ENCODE data around the gene LAMA1.
"Not testable (repeated sequence)": the region's sequence is repeated elsewhere in the genome, so short reads cannot be mapped to it uniquely, and the experiment has no call there.

LAMA1 gene

GRCh38 chr18:7144921-7145320 is 27.3 kb upstream of the LAMA1 start:
- not testable (repeated sequence) for H3K9me3 ChIP-seq (ENCODE audit: control insufficient read depth in 2 of 2, low read length in 2 of 2); H3K36me3 ChIP-seq (ENCODE audit: control insufficient read depth in 2 of 2, insufficient read depth in 2 of 2, low read length in 2 of 2); H3K4me3 ChIP-seq (ENCODE audit: low read length in 2 of 2); H3K27me3 ChIP-seq (ENCODE audit: control insufficient read depth in 1 of 2, insufficient read depth in 2 of 2, low read length in 2 of 2); H3K27ac ChIP-seq (ENCODE audit: low read length); H3K4me1 ChIP-seq (ENCODE audit: control insufficient read depth, insufficient read depth, low read length); H3K9ac ChIP-seq (ENCODE audit: low read length in 2 of 2)

GRCh38 chr18:7141287-7141686 is 23.7 kb upstream of the LAMA1 start:
- Histone ChIP-seq H3K36me3 (ENCODE audit: control insufficient read depth in 2 of 2, insufficient read depth in 2 of 2, low read length in 2 of 2) (no peaks in the 10 kb centered on the region), H3K27me3 (ENCODE audit: control insufficient read depth in 1 of 2, insufficient read depth in 2 of 2, low read length in 2 of 2) (no peaks in the 10 kb centered on the region), H3K4me3 (ENCODE audit: low read length in 2 of 2) (no peak overlapping the region), H3K9ac (ENCODE audit: low read length in 2 of 2) (no peak overlapping the region), H3K27ac (ENCODE audit: low read length) (no peak overlapping the region), H3K9me3 (ENCODE audit: control insufficient read depth in 2 of 2, low read length in 2 of 2) (peaks cover 0 to 2% of the 10 kb centered on the region in 2 donors), H3K4me1 (ENCODE audit: control insufficient read depth, insufficient read depth, low read length) (no peaks in the 10 kb centered on the region)

GRCh38 chr18:7139409-7139808 is 21.8 kb upstream of the LAMA1 start:
- H3K9me3 ChIP-seq (ENCODE audit: control insufficient read depth in 2 of 2, low read length in 2 of 2), result peaks cover 0 to 2% of the 10 kb centered on the region in 2 donors
- H3K27me3 ChIP-seq (ENCODE audit: control insufficient read depth in 1 of 2, insufficient read depth in 2 of 2, low read length in 2 of 2), result no peaks in the 10 kb centered on the region
- H3K4me3 ChIP-seq (ENCODE audit: low read length in 2 of 2), result no peak overlapping the region
- H3K27ac ChIP-seq (ENCODE audit: low read length), result no peak overlapping the region
- no peaks in the 10 kb centered on the region for H3K36me3 ChIP-seq (ENCODE audit: control insufficient read depth in 2 of 2, insufficient read depth in 2 of 2, low read length in 2 of 2)
- H3K4me1 ChIP-seq (ENCODE audit: control insufficient read depth, insufficient read depth, low read length), result no peaks in the 10 kb centered on the region
- H3K9ac ChIP-seq (ENCODE audit: low read length in 2 of 2), result no peak overlapping the region

GRCh38 chr18:7133181-7133580 is 15.6 kb upstream of the LAMA1 start:
- no peak overlapping the region for H3K9ac ChIP-seq (ENCODE audit: low read length in 2 of 2)

GRCh38 chr18:7132356-7133150 is 15.0 kb upstream of the LAMA1 start:
- Histone ChIP-seq H3K27ac (ENCODE audit: low read length) (no peak overlapping the region), H3K9me3 (ENCODE audit: control insufficient read depth in 2 of 2, low read length in 2 of 2) (no peaks in the 10 kb centered on the region), H3K27me3 (ENCODE audit: control insufficient read depth in 1 of 2, insufficient read depth in 2 of 2, low read length in 2 of 2) (peaks cover 0 to 3% of the 10 kb centered on the region in 2 donors), H3K4me3 (ENCODE audit: low read length in 2 of 2) (no peak overlapping the region), H3K9ac (ENCODE audit: low read length in 2 of 2) (no peak overlapping the region), H3K4me1 (ENCODE audit: control insufficient read depth, insufficient read depth, low read length) (no peaks in the 10 kb centered on the region), H3K36me3 (ENCODE audit: control insufficient read depth in 2 of 2, insufficient read depth in 2 of 2, low read length in 2 of 2) (no peaks in the 10 kb centered on the region)

More at GRCh38 chr18:7133181-7133580, 15.6 kb upstream of the LAMA1 start:
- no peaks in the 10 kb centered on the region for H3K36me3 ChIP-seq (ENCODE audit: control insufficient read depth in 2 of 2, insufficient read depth in 2 of 2, low read length in 2 of 2)
- no peaks in the 10 kb centered on the region for H3K27me3 ChIP-seq (ENCODE audit: control insufficient read depth in 1 of 2, insufficient read depth in 2 of 2, low read length in 2 of 2)
- no peak overlapping the region for H3K27ac ChIP-seq (ENCODE audit: low read length)
- H3K4me1 ChIP-seq (ENCODE audit: control insufficient read depth, insufficient read depth, low read length), result no peaks in the 10 kb centered on the region
- no peaks in the 10 kb centered on the region for H3K9me3 ChIP-seq (ENCODE audit: control insufficient read depth in 2 of 2, low read length in 2 of 2)
- H3K4me3 ChIP-seq (ENCODE audit: low read length in 2 of 2), result no peak overlapping the region

- Histone ChIP-seq H3K9ac (ENCODE audit: low read length in 2 of 2) (no peak overlapping the region), H3K9me3 (ENCODE audit: control insufficient read depth in 2 of 2, low read length in 2 of 2) (no peaks in the 10 kb centered on the region), H3K36me3 (ENCODE audit: control insufficient read depth in 2 of 2, insufficient read depth in 2 of 2, low read length in 2 of 2) (no peaks in the 10 kb centered on the region), H3K27ac (ENCODE audit: low read length) (no peak overlapping the region), H3K27me3 (ENCODE audit: control insufficient read depth in 1 of 2, insufficient read depth in 2 of 2, low read length in 2 of 2) (peaks cover 0 to 6% of the 10 kb centered on the region in 2 donors), H3K4me1 (ENCODE audit: control insufficient read depth, insufficient read depth, low read length) (peaks cover 2% of the 10 kb centered on the region), H3K4me3 (ENCODE audit: low read length in 2 of 2) (no peak overlapping the region)
Measured at GRCh38 chr18:7122376-7122775, 4.8 kb upstream of the LAMA1 start.

GRCh38 chr18:7116792-7117389 is 706 bp downstream of the LAMA1 start:
- Histone ChIP-seq H3K27me3 (ENCODE audit: control insufficient read depth in 1 of 2, insufficient read depth in 2 of 2, low read length in 2 of 2) (peaks cover 23 to 44% of the 10 kb centered on the region in 2 donors), H3K9me3 (ENCODE audit: control insufficient read depth in 2 of 2, low read length in 2 of 2) (no peaks in the 10 kb centered on the region), H3K27ac (ENCODE audit: low read length) (no peak overlapping the region)

GRCh38 chr18:7116001-7116730 is 1.4 kb downstream of the LAMA1 start:
- no peak overlapping the region for H3K27ac ChIP-seq (ENCODE audit: low read length)
- no peak overlapping the region for H3K9ac ChIP-seq (ENCODE audit: low read length in 2 of 2)
- peak overlapping the region; percentile 63 to 68 for H3K4me3 ChIP-seq (ENCODE audit: low read length in 2 of 2)
- H3K36me3 ChIP-seq (ENCODE audit: control insufficient read depth in 2 of 2, insufficient read depth in 2 of 2, low read length in 2 of 2), result no peaks in the 10 kb centered on the region
- peaks cover 16% of the 10 kb centered on the region for H3K4me1 ChIP-seq (ENCODE audit: control insufficient read depth, insufficient read depth, low read length)
- no peaks in the 10 kb centered on the region for H3K9me3 ChIP-seq (ENCODE audit: control insufficient read depth in 2 of 2, low read length in 2 of 2)
- H3K27me3 ChIP-seq (ENCODE audit: control insufficient read depth in 1 of 2, insufficient read depth in 2 of 2, low read length in 2 of 2), result peaks cover 25 to 44% of the 10 kb centered on the region in 2 donors

More at GRCh38 chr18:7116792-7117389, 706 bp downstream of the LAMA1 start:
- Histone ChIP-seq H3K9ac (ENCODE audit: low read length in 2 of 2) (no peak overlapping the region), H3K36me3 (ENCODE audit: control insufficient read depth in 2 of 2, insufficient read depth in 2 of 2, low read length in 2 of 2) (no peaks in the 10 kb centered on the region), H3K4me3 (ENCODE audit: low read length in 2 of 2) (peak overlapping the region; percentile 63 to 68), H3K4me1 (ENCODE audit: control insufficient read depth, insufficient read depth, low read length) (peaks cover 16% of the 10 kb centered on the region)

- no peaks in the 10 kb centered on the region for H3K9me3 ChIP-seq (ENCODE audit: control insufficient read depth in 2 of 2, low read length in 2 of 2)
- no peak overlapping the region for H3K27ac ChIP-seq (ENCODE audit: low read length)
- peaks cover 31 to 45% of the 10 kb centered on the region in 2 donors for H3K27me3 ChIP-seq (ENCODE audit: control insufficient read depth in 1 of 2, insufficient read depth in 2 of 2, low read length in 2 of 2)
- H3K9ac ChIP-seq (ENCODE audit: low read length in 2 of 2), result no peak overlapping the region
- peaks cover 16% of the 10 kb centered on the region for H3K4me1 ChIP-seq (ENCODE audit: control insufficient read depth, insufficient read depth, low read length)
- no peaks in the 10 kb centered on the region for H3K36me3 ChIP-seq (ENCODE audit: control insufficient read depth in 2 of 2, insufficient read depth in 2 of 2, low read length in 2 of 2)
- H3K4me3 ChIP-seq (ENCODE audit: low read length in 2 of 2), result no peak overlapping the region
Measured at GRCh38 chr18:7112936-7113335, 4.7 kb downstream of the LAMA1 start.

GRCh38 chr18:7111134-7111533 is 6.5 kb downstream of the LAMA1 start:
- H3K27me3 ChIP-seq (ENCODE audit: control insufficient read depth in 1 of 2, insufficient read depth in 2 of 2, low read length in 2 of 2), result peaks cover 26 to 28% of the 10 kb centered on the region in 2 donors
- H3K27ac ChIP-seq (ENCODE audit: low read length), result no peak overlapping the region
- no peak overlapping the region for H3K9ac ChIP-seq (ENCODE audit: low read length in 2 of 2)
- peaks cover 4% of the 10 kb centered on the region for H3K4me1 ChIP-seq (ENCODE audit: control insufficient read depth, insufficient read depth, low read length)
- H3K9me3 ChIP-seq (ENCODE audit: control insufficient read depth in 2 of 2, low read length in 2 of 2), result no peaks in the 10 kb centered on the region
- H3K36me3 ChIP-seq (ENCODE audit: control insufficient read depth in 2 of 2, insufficient read depth in 2 of 2, low read length in 2 of 2), result no peaks in the 10 kb centered on the region
- H3K4me3 ChIP-seq (ENCODE audit: low read length in 2 of 2), result no peak overlapping the region
